HG03280 (cell line): Measurements from ENCODE around the gene ARRDC2.
A peak's percentile ranks its signal among the peaks of the same experiment; 100 is the strongest.

Source experiments
- ATAC-seq: cut with Tn5 transposase; IDR thresholded peaks from one replicate; pipeline ENCODE4 v1.9.1; 2021; ENCODE audit warnings: mild to moderate bottlenecking, moderate library complexity; ENCODE audit not compliant: unreplicated experiment

Gene ARRDC2

GRCh38 chr19:18057557-18057956, 49.6 kb downstream of the ARRDC2 start:
- no peak for ATAC-seq

- ATAC-seq: peak; percentile 55
These were observed 50.4 kb downstream of the ARRDC2 start for GRCh38 chr19:18058208-18059009.

GRCh38 chr19:18059297-18059696, 51.3 kb downstream of the ARRDC2 start:
- no peak for ATAC-seq

GRCh38 chr19:18059902-18060301, 51.9 kb downstream of the ARRDC2 start:
- no peak for ATAC-seq

- ATAC-seq: no peak
These were observed 52.5 kb downstream of the ARRDC2 start for GRCh38 chr19:18060472-18060871.

GRCh38 chr19:18062028-18062427, 54.1 kb downstream of the ARRDC2 start:
- ATAC-seq: no peak

GRCh38 chr19:18063463-18063862, 55.5 kb downstream of the ARRDC2 start:
- ATAC-seq: no peak
